ENCODE data around the gene PDP2.

PDP2 gene

GRCh38 chr16:66931665-66932064 lies 51.4 kb downstream of the PDP2 start:
- no CpG with 5 or more reads among the region's 2 CpGs for WGBS, 2 donors (ENCODE audit: extremely low coverage in 2 of 2, insufficient read length in 2 of 2, insufficient replicate concordance in 1 of 2)
- no peak overlapping the region for H3K14ac ChIP-seq (ENCODE audit: low read length)
- H2BK5ac ChIP-seq (ENCODE audit: low read length) = no peak overlapping the region
- no peak overlapping the region for H2BK12ac ChIP-seq (ENCODE audit: low read length)
- peaks cover 0 to 2% (median 1%) of the 10 kb centered on the region in 3 experiments for H3K27me3 ChIP-seq (ENCODE audit: control insufficient read depth in 3 of 3, insufficient read depth in 3 of 3, low read depth in 1 of 3, low read length in 3 of 3)
- H2AK5ac ChIP-seq (ENCODE audit: low read depth, low read length) = no peak overlapping the region
- no peak overlapping the region for H4K8ac ChIP-seq (ENCODE audit: low read depth, low read length)
- no peak for DNase-seq (ENCODE audit: low spot score)
- no peak overlapping the region for H3K27ac ChIP-seq (replicated peaks; ENCODE audit: low read length)
- H3K23ac ChIP-seq (ENCODE audit: low read depth, low read length, poor library complexity) = no peak overlapping the region
- no peak overlapping the region for H3K4ac ChIP-seq (ENCODE audit: low read length)
- no peak overlapping the region for H3K9ac ChIP-seq (ENCODE audit: low read depth, low read length, poor library complexity)
- no peak overlapping the region for H2BK15ac ChIP-seq (ENCODE audit: low read length)
- H3K9me3 ChIP-seq (replicated peaks in 1 of 2; ENCODE audit: control insufficient read depth in 2 of 2, insufficient read depth in 1 of 2, low read depth in 1 of 2, low read length in 2 of 2) = no peaks in the 10 kb centered on the region
- H2BK120ac ChIP-seq (ENCODE audit: low read depth, low read length) = no peak overlapping the region
- peaks cover 9 to 21% of the 10 kb centered on the region in 2 donors for H3K4me1 ChIP-seq (ENCODE audit: control insufficient read depth in 2 of 2, insufficient read depth in 1 of 2, low read depth in 1 of 2, low read length in 2 of 2)
- peaks cover 16% of the 10 kb centered on the region for H3K79me1 ChIP-seq (ENCODE audit: low read depth, low read length)
- peaks cover 2 to 20% of the 10 kb centered on the region in 2 donors for H3K36me3 ChIP-seq (replicated peaks in 1 of 2; ENCODE audit: control insufficient read depth in 2 of 2, insufficient read depth in 2 of 2, low read length in 2 of 2)
- no peak overlapping the region for H3K4me2 ChIP-seq (ENCODE audit: insufficient read depth, low read length, poor library complexity, severe bottlenecking)
- no peak overlapping the region for H3K18ac ChIP-seq (ENCODE audit: low read length)
- H3K4me3 ChIP-seq (ENCODE audit: low read length in 2 of 2) = no peak overlapping the region
- no peak overlapping the region for H4K91ac ChIP-seq (ENCODE audit: low read depth, low read length, poor library complexity)
- H2AFZ ChIP-seq (ENCODE audit: low read length) = no peak overlapping the region

- no peak overlapping the region for H2BK5ac ChIP-seq (ENCODE audit: low read length)
- H3K4me3 ChIP-seq (ENCODE audit: low read length in 2 of 2) = peak overlapping the region in 1 of 2 donors; percentile 99
- no peak overlapping the region for H2BK12ac ChIP-seq (ENCODE audit: low read length)
- H3K79me1 ChIP-seq (ENCODE audit: low read depth, low read length) = peaks cover 16% of the 10 kb centered on the region
- H2BK15ac ChIP-seq (ENCODE audit: low read length) = no peak overlapping the region
- peaks cover 9 to 17% of the 10 kb centered on the region in 2 donors for H3K4me1 ChIP-seq (ENCODE audit: control insufficient read depth in 2 of 2, insufficient read depth in 1 of 2, low read depth in 1 of 2, low read length in 2 of 2)
- no CpG with 5 or more reads among the region's 4 CpGs for WGBS, 2 donors (ENCODE audit: extremely low coverage in 2 of 2, insufficient read length in 2 of 2, insufficient replicate concordance in 1 of 2)
- H3K27ac ChIP-seq (replicated peaks; ENCODE audit: low read length) = no peak overlapping the region
- H2AFZ ChIP-seq (ENCODE audit: low read length) = no peak overlapping the region
- H4K8ac ChIP-seq (ENCODE audit: low read depth, low read length) = no peak overlapping the region
- H4K91ac ChIP-seq (ENCODE audit: low read depth, low read length, poor library complexity) = no peak overlapping the region
- H3K23ac ChIP-seq (ENCODE audit: low read depth, low read length, poor library complexity) = no peak overlapping the region
- H3K18ac ChIP-seq (ENCODE audit: low read length) = no peak overlapping the region
- H2BK120ac ChIP-seq (ENCODE audit: low read depth, low read length) = no peak overlapping the region
- no peak overlapping the region for H3K4me2 ChIP-seq (ENCODE audit: insufficient read depth, low read length, poor library complexity, severe bottlenecking)
- H3K14ac ChIP-seq (ENCODE audit: low read length) = no peak overlapping the region
- H2AK5ac ChIP-seq (ENCODE audit: low read depth, low read length) = no peak overlapping the region
- H3K9ac ChIP-seq (ENCODE audit: low read depth, low read length, poor library complexity) = no peak overlapping the region
- no peak for DNase-seq (ENCODE audit: low spot score)
- H3K4ac ChIP-seq (ENCODE audit: low read length) = no peak overlapping the region
- H3K27me3 ChIP-seq (ENCODE audit: control insufficient read depth in 3 of 3, insufficient read depth in 3 of 3, low read depth in 1 of 3, low read length in 3 of 3) = no peaks in the 10 kb centered on the region
- peaks cover 2 to 24% of the 10 kb centered on the region in 2 donors for H3K36me3 ChIP-seq (replicated peaks in 1 of 2; ENCODE audit: control insufficient read depth in 2 of 2, insufficient read depth in 2 of 2, low read length in 2 of 2)
- no peaks in the 10 kb centered on the region for H3K9me3 ChIP-seq (replicated peaks in 1 of 2; ENCODE audit: control insufficient read depth in 2 of 2, insufficient read depth in 1 of 2, low read depth in 1 of 2, low read length in 2 of 2)
Measured at GRCh38 chr16:66932076-66932475, 51.8 kb downstream of the PDP2 start.

- no peak overlapping the region for H4K8ac ChIP-seq (ENCODE audit: low read depth, low read length)
- peaks cover 9% of the 10 kb centered on the region in 2 donors for H3K4me1 ChIP-seq (ENCODE audit: control insufficient read depth in 2 of 2, insufficient read depth in 1 of 2, low read depth in 1 of 2, low read length in 2 of 2)
- H2BK15ac ChIP-seq (ENCODE audit: low read length) = no peak overlapping the region
- peak overlapping the region; percentile 48 for H2AK5ac ChIP-seq (ENCODE audit: low read depth, low read length)
- no CpG with 5 or more reads among the region's 12 CpGs for WGBS, 2 donors (ENCODE audit: extremely low coverage in 2 of 2, insufficient read length in 2 of 2, insufficient replicate concordance in 1 of 2)
- H2AFZ ChIP-seq (ENCODE audit: low read length) = peak overlapping the region; percentile 94
- H3K4me2 ChIP-seq (ENCODE audit: insufficient read depth, low read length, poor library complexity, severe bottlenecking) = peak overlapping the region; percentile 78
- peak overlapping the region; percentile 98 for H3K23ac ChIP-seq (ENCODE audit: low read depth, low read length, poor library complexity)
- H3K18ac ChIP-seq (ENCODE audit: low read length) = peak overlapping the region; percentile 94
- H3K4ac ChIP-seq (ENCODE audit: low read length) = no peak overlapping the region
- H2BK5ac ChIP-seq (ENCODE audit: low read length) = peak overlapping the region; percentile 70
- H3K9me3 ChIP-seq (replicated peaks in 1 of 2; ENCODE audit: control insufficient read depth in 2 of 2, insufficient read depth in 1 of 2, low read depth in 1 of 2, low read length in 2 of 2) = no peaks in the 10 kb centered on the region
- H3K27ac ChIP-seq (replicated peaks; ENCODE audit: low read length) = no peak overlapping the region
- no peak for DNase-seq (ENCODE audit: low spot score)
- peaks cover 4 to 41% of the 10 kb centered on the region in 2 donors for H3K36me3 ChIP-seq (replicated peaks in 1 of 2; ENCODE audit: control insufficient read depth in 2 of 2, insufficient read depth in 2 of 2, low read length in 2 of 2)
- H3K14ac ChIP-seq (ENCODE audit: low read length) = no peak overlapping the region
- peak overlapping the region; percentile 90 to 99 for H3K4me3 ChIP-seq (ENCODE audit: low read length in 2 of 2)
- peak overlapping the region; percentile 99 for H3K9ac ChIP-seq (ENCODE audit: low read depth, low read length, poor library complexity)
- H3K27me3 ChIP-seq (ENCODE audit: control insufficient read depth in 3 of 3, insufficient read depth in 3 of 3, low read depth in 1 of 3, low read length in 3 of 3) = no peaks in the 10 kb centered on the region
- H3K79me1 ChIP-seq (ENCODE audit: low read depth, low read length) = peaks cover 16% of the 10 kb centered on the region
- H2BK120ac ChIP-seq (ENCODE audit: low read depth, low read length) = no peak overlapping the region
- no peak overlapping the region for H2BK12ac ChIP-seq (ENCODE audit: low read length)
- no peak overlapping the region for H4K91ac ChIP-seq (ENCODE audit: low read depth, low read length, poor library complexity)
Measured at GRCh38 chr16:66933776-66934137, 53.4 kb downstream of the PDP2 start.

- DNase-seq (ENCODE audit: low spot score) = peak; percentile 63
- Histone ChIP-seq H2BK12ac (ENCODE audit: low read length) (no peak within 1 kb of the TSS), H4K8ac (ENCODE audit: low read depth, low read length) (peak within 1 kb of the TSS; percentile 70), H2BK120ac (ENCODE audit: low read depth, low read length) (no peak within 1 kb of the TSS), H3K27me3 (ENCODE audit: control insufficient read depth in 3 of 3, insufficient read depth in 3 of 3, low read depth in 1 of 3, low read length in 3 of 3) (no peaks in the 10 kb centered on the region), H3K4ac (ENCODE audit: low read length) (no peak within 1 kb of the TSS), H3K9ac (ENCODE audit: low read depth, low read length, poor library complexity) (peak within 1 kb of the TSS; percentile 99), H3K18ac (ENCODE audit: low read length) (peak within 1 kb of the TSS; percentile 99), H3K36me3 (replicated peaks in 1 of 2; ENCODE audit: control insufficient read depth in 2 of 2, insufficient read depth in 2 of 2, low read length in 2 of 2) (peaks cover 6 to 46% of the 10 kb centered on the region in 2 donors), H3K79me1 (ENCODE audit: low read depth, low read length) (peaks cover 16% of the 10 kb centered on the region), H3K23ac (ENCODE audit: low read depth, low read length, poor library complexity) (peak within 1 kb of the TSS; percentile 98), H3K4me2 (ENCODE audit: insufficient read depth, low read length, poor library complexity, severe bottlenecking) (peak within 1 kb of the TSS; percentile 78), H2AK5ac (ENCODE audit: low read depth, low read length) (peak within 1 kb of the TSS; percentile 77), H3K4me1 (ENCODE audit: control insufficient read depth in 2 of 2, insufficient read depth in 1 of 2, low read depth in 1 of 2, low read length in 2 of 2) (peaks cover 9% of the 10 kb centered on the region in 2 donors), H2AFZ (ENCODE audit: low read length) (peak within 1 kb of the TSS; percentile 94), H3K27ac (replicated peaks; ENCODE audit: low read length) (no peak within 1 kb of the TSS), H3K4me3 (ENCODE audit: low read length in 2 of 2) (peak within 1 kb of the TSS; percentile 90 to 99), H4K91ac (ENCODE audit: low read depth, low read length, poor library complexity) (no peak within 1 kb of the TSS), H3K9me3 (replicated peaks in 1 of 2; ENCODE audit: control insufficient read depth in 2 of 2, insufficient read depth in 1 of 2, low read depth in 1 of 2, low read length in 2 of 2) (no peaks in the 10 kb centered on the region), H2BK15ac (ENCODE audit: low read length) (no peak within 1 kb of the TSS), H3K14ac (ENCODE audit: low read length) (peak within 1 kb of the TSS; percentile 12), H2BK5ac (ENCODE audit: low read length) (peak within 1 kb of the TSS; percentile 70)
- no CpG with 5 or more reads among the region's 76 CpGs for WGBS, 2 donors (ENCODE audit: extremely low coverage in 2 of 2, insufficient read length in 2 of 2, insufficient replicate concordance in 1 of 2)
Measured at GRCh38 chr16:66934138-66934838, 54.0 kb downstream of the PDP2 start, which contains the start of gene CIAO2B. TSS of gene CIAO2B (minus strand) at chr16:66934402. CDS start at chr16:66934364, 38 bp downstream.

All from neuronal stem cell (in vitro differentiated cells).